ENCODE results near the gene CA14.
"Not testable (repeated sequence)": the region's sequence is repeated elsewhere in the genome, so short reads cannot be mapped to it uniquely, and the experiment has no call there.

The CA14 gene

GRCh38 chr1:150281758-150282557, 24.4 kb downstream of the CA14 start, which contains the start of gene CIART:
Gene CIART (plus strand): TSS chr1:150282554. CDS start chr1:150283268, 714 bp downstream.
- DNase-seq: peak; percentile 55

GRCh38 chr1:150282558-150282958, 25.0 kb downstream of the CA14 start:
- no peak for DNase-seq

GRCh38 chr1:150283260-150283659, 25.7 kb downstream of the CA14 start:
- DNase-seq: no peak

GRCh38 chr1:150288382-150288781, 30.8 kb downstream of the CA14 start:
- DNase-seq: no peak

- DNase-seq: no peak
These were observed 31.2 kb downstream of the CA14 start for GRCh38 chr1:150288822-150289221.

GRCh38 chr1:150293433-150294253, 36.1 kb downstream of the CA14 start, which contains the start of gene MRPS21:
Gene MRPS21 (plus strand): TSS chr1:150293861. CDS start chr1:150294367, 506 bp downstream.
- peak; percentile 90 to 91 for DNase-seq

- DNase-seq: no peak
These were observed 37.9 kb downstream of the CA14 start for GRCh38 chr1:150295476-150295875.

- no peak for DNase-seq
These were observed 42.1 kb downstream of the CA14 start for GRCh38 chr1:150299716-150300115.

- DNase-seq: no peak
These were observed 44.8 kb downstream of the CA14 start for GRCh38 chr1:150302338-150302737.

- no peak for DNase-seq
These were observed 45.3 kb downstream of the CA14 start for GRCh38 chr1:150302902-150303301.

GRCh38 chr1:150308585-150308984, 51.0 kb downstream of the CA14 start:
- DNase-seq: not testable (repeated sequence)

- no peak for DNase-seq
These were observed 52.4 kb downstream of the CA14 start for GRCh38 chr1:150309758-150310508.

- no peak for DNase-seq
These were observed 54.2 kb downstream of the CA14 start for GRCh38 chr1:150311762-150312161.

Data from inflammatory macrophage (primary cell).